Dedifferentiated amniotic fluid mesenchymal stem cell (primary cell): ENCODE results near the gene IL3RA.
"Not testable (repeated sequence)": the region's sequence is repeated elsewhere in the genome, so short reads cannot be mapped to it uniquely, and the experiment has no call there.

Source experiments
- DNase-seq: peaks from one replicate; pipeline ENCODE4 v3.0.0-alpha.2; 2016; ENCODE audit errors: extremely low spot score

IL3RA gene

GRCh38 chrX:1330605-1331004 is 6.0 kb upstream of the IL3RA start:
- no peak for DNase-seq

- not testable (repeated sequence) for DNase-seq
Observed at GRCh38 chrX:1332433-1332832, 4.2 kb upstream of the IL3RA start.

- DNase-seq, result no peak
Observed at GRCh38 chrX:1334854-1335253, 1.7 kb upstream of the IL3RA start.

GRCh38 chrX:1336948-1337779 is 579 bp downstream of the IL3RA start:
- DNase-seq, result no peak

- no peak for DNase-seq
Observed at GRCh38 chrX:1341545-1342184, 5.1 kb downstream of the IL3RA start.

- DNase-seq, result not testable (repeated sequence)
Observed at GRCh38 chrX:1349606-1350005, 13.0 kb downstream of the IL3RA start.

GRCh38 chrX:1351981-1352714 is 15.6 kb downstream of the IL3RA start:
- DNase-seq, result no peak

GRCh38 chrX:1354036-1355019 is 17.7 kb downstream of the IL3RA start:
- DNase-seq, result no peak

GRCh38 chrX:1355131-1356046 is 18.8 kb downstream of the IL3RA start:
- DNase-seq, result no peak

- no peak for DNase-seq
Observed at GRCh38 chrX:1357993-1358392, 21.4 kb downstream of the IL3RA start.

GRCh38 chrX:1358793-1359476 is 22.4 kb downstream of the IL3RA start:
- DNase-seq, result no peak

GRCh38 chrX:1359477-1359873 is 22.9 kb downstream of the IL3RA start:
- DNase-seq, result no peak

- DNase-seq, result no peak
Observed at GRCh38 chrX:1360171-1360570, 23.6 kb downstream of the IL3RA start.

GRCh38 chrX:1361275-1361674 is 24.7 kb downstream of the IL3RA start:
- no peak for DNase-seq

GRCh38 chrX:1361910-1362309 is 25.3 kb downstream of the IL3RA start:
- no peak for DNase-seq

GRCh38 chrX:1366363-1366762 is 29.8 kb downstream of the IL3RA start:
- DNase-seq, result not testable (repeated sequence)

GRCh38 chrX:1368385-1368698 is 31.8 kb downstream of the IL3RA start:
- DNase-seq, result no peak

- DNase-seq, result no peak
Observed at GRCh38 chrX:1378306-1378759, 41.7 kb downstream of the IL3RA start.

GRCh38 chrX:1380672-1381233 is 44.2 kb downstream of the IL3RA start:
- DNase-seq, result no peak
